ENCODE data around the gene RAB19.
"Not testable (repeated sequence)": the region's sequence is repeated elsewhere in the genome, so short reads cannot be mapped to it uniquely, and the experiment has no call there.

The RAB19 gene

GRCh38 chr7:140402178-140402835, 1.6 kb upstream of the RAB19 start:
- DNase-seq, result no peak

DNA sequence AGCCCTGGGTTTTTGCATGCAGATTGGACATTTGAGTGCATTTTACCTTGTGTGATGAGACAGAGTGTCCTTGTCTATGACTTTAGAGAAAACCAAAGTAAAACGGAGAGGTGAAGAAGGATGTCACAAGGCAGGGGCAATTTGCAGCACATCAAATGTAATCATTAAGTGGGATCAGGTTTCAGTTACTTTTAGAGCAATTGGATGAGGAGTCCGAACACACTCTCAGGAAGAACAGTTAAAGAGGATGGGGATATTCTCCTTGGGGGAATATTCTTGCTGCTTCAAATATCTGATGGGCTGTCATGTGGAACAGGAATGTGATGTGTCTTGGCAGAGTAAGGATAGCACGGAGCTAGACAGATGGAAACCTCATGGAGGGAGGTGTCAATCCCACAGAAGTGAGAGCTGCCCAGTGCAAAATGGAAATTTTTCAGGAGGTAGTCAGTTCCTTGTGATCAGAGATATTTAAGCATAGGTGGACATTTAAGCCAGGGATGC, 757 bp downstream of the RAB19 start:
- no peak for DNase-seq

- DNase-seq, result no peak
Observed at GRCh38 chr7:140415361-140415760, 11.5 kb downstream of the RAB19 start.

DNA sequence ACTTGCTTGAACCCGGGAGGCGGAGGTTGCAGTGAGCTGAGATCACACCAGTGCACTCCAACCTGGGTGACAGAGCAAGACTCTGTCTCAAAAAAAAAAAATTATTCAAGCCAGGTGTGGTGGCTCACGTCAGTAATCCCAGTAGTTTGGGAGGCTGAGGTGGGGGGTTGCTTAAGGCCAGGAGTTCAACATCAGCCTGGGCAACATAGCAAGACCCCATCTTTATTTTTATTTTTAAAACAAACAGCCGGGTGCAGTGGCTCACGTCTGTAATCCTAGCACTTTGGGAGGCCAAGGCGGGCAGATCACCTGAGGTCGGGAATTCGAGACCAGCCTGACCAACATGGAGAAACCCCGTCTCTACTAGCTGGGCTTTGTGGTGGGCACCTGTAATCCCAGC, 12.0 kb downstream of the RAB19 start:
- not testable (repeated sequence) for DNase-seq

DNA sequence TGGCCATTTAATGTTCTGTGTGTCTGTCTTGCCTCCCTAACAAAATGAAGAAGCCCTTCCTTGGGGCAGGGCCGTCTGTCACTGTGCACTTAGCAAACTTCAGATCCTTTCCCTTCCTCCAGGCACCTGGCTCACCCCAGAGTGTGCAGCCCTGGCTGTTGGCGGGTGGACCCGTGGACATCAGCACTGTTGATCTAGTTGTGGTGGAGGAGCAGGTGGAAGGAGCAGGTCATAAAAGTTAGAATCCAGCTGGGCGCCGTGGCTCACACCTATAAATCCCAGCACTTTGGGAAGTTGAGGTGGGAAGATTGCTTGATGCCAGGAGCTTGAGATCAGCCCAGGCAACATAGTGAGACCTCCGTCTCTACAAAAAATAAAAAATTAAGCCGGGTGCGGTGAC, 12.7 kb downstream of the RAB19 start:
- DNase-seq, result no peak

- DNase-seq, result no peak
Observed at GRCh38 chr7:140417456-140418155, 13.7 kb downstream of the RAB19 start.

- not testable (repeated sequence) for DNase-seq
Observed at GRCh38 chr7:140418156-140418472, 14.3 kb downstream of the RAB19 start.

DNA sequence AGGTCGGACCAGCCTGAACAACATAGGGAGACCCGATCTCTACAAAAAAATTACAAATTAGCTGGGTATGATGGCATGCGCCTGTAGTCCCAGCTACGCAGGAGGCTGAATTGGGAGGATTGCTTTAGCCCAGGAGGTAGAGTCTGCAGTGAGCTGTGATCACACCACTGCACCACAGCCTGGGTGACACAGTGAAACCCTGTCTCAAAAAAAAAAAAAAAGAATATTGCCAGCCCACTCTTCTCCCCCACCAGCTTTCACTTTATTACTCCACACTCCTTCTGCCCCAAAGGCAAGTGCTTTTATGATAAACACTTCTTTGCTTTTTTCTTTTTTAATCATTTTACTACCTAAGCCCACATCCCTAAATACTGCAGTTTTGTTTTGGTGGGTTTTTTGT, 14.8 kb downstream of the RAB19 start:
- no peak for DNase-seq

DNA sequence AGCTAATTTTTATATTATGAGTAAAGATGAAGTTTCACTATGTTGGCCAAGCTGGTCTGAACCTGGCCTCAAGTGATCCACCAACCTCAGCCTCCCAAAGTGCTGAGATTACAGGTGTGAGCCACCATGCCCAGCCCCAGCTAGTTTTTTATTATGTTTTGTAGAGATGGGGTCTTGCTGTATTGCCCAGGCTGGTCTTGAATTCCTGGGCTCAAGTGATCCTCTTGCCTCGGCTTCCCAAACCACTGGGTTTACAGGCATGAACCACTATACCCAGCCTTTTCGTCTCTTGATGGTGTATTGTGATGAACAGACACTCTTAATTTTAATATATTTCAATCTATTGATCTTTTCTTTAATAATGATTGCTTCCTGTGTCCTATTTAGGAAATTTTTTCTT, 17.7 kb downstream of the RAB19 start:
- no peak for DNase-seq

GRCh38 chr7:140423501-140423900, 19.6 kb downstream of the RAB19 start:
- DNase-seq, result no peak

- DNase-seq, result no peak
Observed at GRCh38 chr7:140425718-140426117, 21.9 kb downstream of the RAB19 start.

DNA sequence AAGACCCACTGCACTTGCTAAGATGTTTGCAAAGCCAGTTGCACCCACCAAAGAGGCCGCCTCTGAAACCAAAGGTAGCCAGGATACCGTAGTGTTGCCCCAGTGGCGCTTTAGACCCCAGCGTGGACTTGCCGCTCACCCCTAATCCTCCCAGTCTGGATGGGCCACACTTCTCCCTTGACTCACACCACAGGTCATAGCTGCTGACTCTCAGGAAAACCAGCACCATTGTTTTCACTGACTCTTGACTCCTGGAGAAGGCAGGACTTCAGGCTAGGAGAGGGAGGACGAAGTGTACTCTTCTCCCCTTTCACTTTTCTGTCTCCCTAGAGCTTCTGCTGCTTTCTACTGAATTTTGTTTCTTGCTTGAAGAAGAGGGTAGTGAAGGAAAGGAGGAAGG, 22.3 kb downstream of the RAB19 start:
- no peak for DNase-seq

- DNase-seq, result no peak
Observed at GRCh38 chr7:140433396-140433795, 29.5 kb downstream of the RAB19 start.

- no peak for DNase-seq
Observed at GRCh38 chr7:140435252-140435895, 31.5 kb downstream of the RAB19 start.

DNA sequence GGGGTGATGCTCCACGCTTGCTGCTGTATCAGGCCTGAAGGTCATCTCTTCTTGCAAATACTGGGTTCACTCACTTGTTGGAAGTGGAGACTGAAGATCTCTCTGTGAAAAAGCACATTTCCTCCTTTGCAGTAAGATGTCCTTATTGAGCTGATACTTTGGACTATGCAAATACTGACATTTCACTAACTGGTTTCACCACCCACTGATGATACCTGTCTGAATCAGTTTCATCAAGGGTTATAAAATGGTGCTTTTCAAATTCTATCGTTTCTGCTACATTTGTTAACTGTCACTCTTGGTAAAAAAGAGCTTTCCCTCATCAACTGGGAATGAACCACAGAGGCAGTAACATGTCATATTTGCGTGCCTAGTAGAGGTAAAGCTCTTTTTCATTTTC, 35.5 kb downstream of the RAB19 start:
- no peak for DNase-seq

GRCh38 chr7:140440593-140440992, 36.7 kb downstream of the RAB19 start:
- DNase-seq, result no peak

DNA sequence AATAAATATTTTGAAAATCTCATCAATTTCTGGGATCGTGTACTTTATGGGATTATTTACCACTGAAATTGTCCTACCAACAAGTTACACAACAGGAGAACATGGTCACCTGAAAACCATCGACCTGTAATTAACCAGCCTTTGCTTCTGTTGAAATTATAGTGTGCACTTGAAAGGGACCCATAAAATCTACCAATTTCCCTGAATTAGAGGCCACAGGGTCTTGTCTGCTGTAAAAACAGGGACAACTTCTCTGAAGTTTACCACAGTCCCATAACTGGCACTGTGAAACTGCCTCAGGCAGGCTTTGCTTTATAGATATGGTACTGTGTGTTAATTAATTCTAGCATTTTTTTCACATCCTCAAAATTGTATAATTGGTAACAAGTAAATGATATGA, 37.7 kb downstream of the RAB19 start:
- DNase-seq, result no peak

DNA sequence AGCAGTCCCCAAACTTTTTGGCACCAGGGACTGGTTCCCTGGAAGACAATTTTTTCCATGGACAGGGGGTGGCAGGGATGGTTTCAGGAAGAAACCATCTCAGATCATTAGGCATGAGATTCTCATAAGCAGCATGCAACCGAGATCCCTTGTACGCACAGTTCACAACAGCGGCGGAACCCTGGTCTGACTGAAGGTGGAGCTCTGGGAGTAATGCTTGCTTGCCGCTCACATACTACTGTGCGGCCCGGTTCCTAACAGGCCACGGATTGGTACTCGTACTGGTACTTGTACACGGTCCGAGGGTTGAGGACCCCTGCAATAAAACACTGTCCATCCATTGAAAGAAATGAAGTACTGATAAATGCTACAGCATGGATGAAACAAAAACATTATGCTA, 42.6 kb downstream of the RAB19 start:
- no peak for DNase-seq

GRCh38 chr7:140447841-140448240, 44.0 kb downstream of the RAB19 start:
- no peak for DNase-seq

GRCh38 chr7:140448781-140449480, 45.1 kb downstream of the RAB19 start:
- no peak for DNase-seq

DNA sequence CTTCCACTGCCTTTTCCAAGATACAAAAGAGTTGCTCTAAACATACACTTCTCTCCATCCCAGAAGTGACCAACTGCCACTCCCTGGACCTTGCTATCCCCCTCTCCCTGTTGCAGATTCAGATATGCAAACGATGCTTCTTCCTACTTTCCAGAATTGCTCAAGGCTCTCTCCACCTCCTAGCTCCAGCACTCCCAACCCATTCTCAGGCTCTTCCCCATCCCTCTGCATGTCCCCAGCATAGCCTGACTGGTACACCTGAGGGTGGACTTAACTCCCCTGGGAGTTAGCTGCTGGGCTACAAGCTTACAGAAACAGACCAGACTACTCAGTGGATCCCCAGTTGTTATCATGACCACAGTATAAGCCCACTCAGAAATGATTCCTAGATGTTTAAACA, 47.9 kb downstream of the RAB19 start:
- no peak for DNase-seq

GRCh38 chr7:140453273-140453672, 49.4 kb downstream of the RAB19 start:
- no peak for DNase-seq

DNA sequence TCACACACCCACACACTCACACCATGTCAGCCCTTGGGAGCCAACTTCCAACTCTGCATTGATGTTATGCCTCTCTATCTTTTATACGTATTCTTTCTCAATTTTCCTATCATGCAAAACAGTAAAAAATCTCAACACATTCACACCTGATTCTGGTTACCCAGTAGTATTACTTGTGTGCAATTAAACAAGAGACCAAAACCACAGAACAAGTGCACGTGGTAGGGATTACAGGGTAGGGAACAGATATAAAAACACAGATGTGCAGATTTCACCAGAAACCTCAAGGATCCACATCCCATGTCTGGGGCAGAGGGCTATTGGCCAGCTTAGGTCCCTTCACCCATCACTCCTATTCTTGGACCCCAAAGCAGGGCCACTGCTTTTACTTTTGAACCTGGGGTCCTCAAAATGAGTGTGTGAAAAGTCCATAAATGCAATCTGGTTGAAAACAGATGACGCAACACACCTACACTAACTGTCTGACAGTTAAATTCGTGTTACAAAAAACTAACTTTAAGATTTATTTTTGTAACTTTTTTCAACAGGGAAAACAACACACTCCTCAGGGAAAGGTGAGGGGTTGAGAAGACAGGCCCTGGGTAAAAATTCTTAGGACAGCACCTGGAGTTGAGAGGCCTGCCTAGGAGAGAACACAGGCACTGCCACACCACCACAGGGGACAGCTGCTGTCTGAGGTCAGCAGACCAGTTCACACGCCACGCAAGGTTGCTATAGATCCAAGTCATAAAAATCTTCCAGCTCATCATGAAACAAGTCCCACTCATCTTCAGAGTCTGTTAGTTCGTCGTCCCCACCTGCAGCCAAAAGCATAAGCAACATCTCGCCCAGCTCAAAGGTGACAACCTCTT, 50.2 kb downstream of the RAB19 start:
- not testable (repeated sequence) for DNase-seq

All from stimulated activated CD4-positive, alpha-beta T cell treated with anti-CD3 and anti-CD28 coated beads, Interleukin-2, amount 100 ng/mL, for 48 hours (primary cell).